KMS-11 (cell line): ENCODE results near the gene CHCHD6.

Source experiments
- H2AFZ ChIP-seq: fragments of 200-600 bp; sonication (generic); 2 replicates; pipeline ENCODE4 v1.6.1; 2016; ENCODE audit warnings: antibody characterized with exemption, mixed run types, low read depth
- H3K27ac ChIP-seq: fragments of 200-600 bp; sonication (generic); 2 replicates; pipeline ENCODE4 v1.6.1; 2016; ENCODE audit warnings: mild to moderate bottlenecking, mixed run types
- H3K27me3 ChIP-seq: fragments of 200-600 bp; sonication (generic); 2 replicates; pipeline ENCODE4 v1.6.1; 2017; ENCODE audit warnings: mild to moderate bottlenecking, low read depth, mixed run types, moderate library complexity; ENCODE audit not compliant: insufficient read depth
- H3K36me3 ChIP-seq: fragments of 200-600 bp; sonication (generic); 2 replicates; pipeline ENCODE4 v1.6.1; 2017; ENCODE audit warnings: mild to moderate bottlenecking, mixed run types; ENCODE audit not compliant: insufficient read depth
- H3K4me1 ChIP-seq: fragments of 200-600 bp; sonication (generic); 2 replicates; pipeline ENCODE4 v1.6.1; 2016; ENCODE audit warnings: mild to moderate bottlenecking, low read depth, mixed run types; ENCODE audit not compliant: poor library complexity, severe bottlenecking
- H3K4me2 ChIP-seq: fragments of 200-600 bp; sonication (generic); 2 replicates; pipeline ENCODE4 v1.7.0; 2016; ENCODE audit warnings: mild to moderate bottlenecking, mixed run types
- H3K4me3 ChIP-seq: fragments of 200-600 bp; sonication (generic); IDR thresholded peaks from 2 replicates; pipeline ENCODE4 v1.6.1; 2017; ENCODE audit warnings: low read depth, low read length, mixed read lengths; ENCODE audit not compliant: insufficient read depth
- H3K79me2 ChIP-seq: fragments of 200-600 bp; sonication (generic); 2 replicates; pipeline ENCODE4 v1.6.1; 2016; ENCODE audit warnings: low read depth, mixed run types; ENCODE audit not compliant: insufficient read depth
- H3K9ac ChIP-seq: fragments of 200-600 bp; sonication (generic); 2 replicates; pipeline ENCODE4 v1.6.1; 2016; ENCODE audit warnings: mild to moderate bottlenecking, mixed run types
- H4K20me1 ChIP-seq: fragments of 200-600 bp; sonication (generic); 2 replicates; pipeline ENCODE4 v1.6.1; 2016; ENCODE audit warnings: mild to moderate bottlenecking, mixed run types; ENCODE audit not compliant: insufficient read depth
- TF ChIP-seq, protein P1 (sequence below): fragments of 200-600 bp; sonication (generic); conservative IDR thresholded peaks from 2 replicates; pipeline ENCODE4 v1.6.1; 2017; ENCODE audit warnings: low read depth, mild to moderate bottlenecking, antibody characterized with exemption, low read length, moderate library complexity, mixed read lengths

CHCHD6 gene

DNA sequence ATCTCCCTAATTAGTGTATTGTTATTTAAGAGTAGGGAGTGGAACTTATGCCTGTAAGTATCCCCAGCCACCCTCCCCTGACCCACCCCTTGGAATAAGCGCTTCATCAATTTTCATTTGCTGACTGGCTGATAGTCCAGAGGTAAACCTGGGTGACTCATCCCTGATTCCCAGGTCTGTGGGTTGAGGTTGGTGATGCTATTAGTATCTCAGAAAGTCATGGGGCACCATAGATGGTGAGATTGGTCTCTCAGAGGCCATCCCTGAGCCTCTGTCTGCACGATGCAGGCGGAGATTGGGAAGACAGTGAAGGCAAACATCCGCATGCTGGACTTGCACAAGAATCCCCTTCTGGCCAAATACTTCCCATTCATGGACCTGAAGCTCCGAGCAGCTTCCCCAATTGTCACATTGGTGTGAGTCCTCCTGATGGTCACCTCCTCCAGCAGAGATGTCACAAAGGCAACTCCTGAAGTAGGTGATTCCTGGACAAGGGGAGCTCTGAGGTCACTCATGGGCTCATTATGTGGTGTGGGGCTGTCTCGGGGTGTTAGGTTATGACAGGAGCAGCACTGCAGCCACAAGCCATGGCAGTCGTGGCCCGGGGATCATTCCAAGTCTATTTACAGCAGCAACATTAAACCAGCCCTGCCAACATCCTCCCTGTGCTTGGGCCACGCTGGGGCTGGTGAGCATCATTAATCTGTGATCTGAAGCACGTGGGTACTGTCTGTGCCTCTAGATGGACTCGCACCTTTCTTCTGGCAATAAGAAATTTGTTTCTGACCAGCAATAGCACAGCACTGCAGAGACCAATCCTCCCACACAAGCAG is 42.3 kb upstream of the CHCHD6 start:
- H4K20me1 ChIP-seq = no peaks in the 10 kb centered on the region
- TF ChIP-seq, protein P1, sequence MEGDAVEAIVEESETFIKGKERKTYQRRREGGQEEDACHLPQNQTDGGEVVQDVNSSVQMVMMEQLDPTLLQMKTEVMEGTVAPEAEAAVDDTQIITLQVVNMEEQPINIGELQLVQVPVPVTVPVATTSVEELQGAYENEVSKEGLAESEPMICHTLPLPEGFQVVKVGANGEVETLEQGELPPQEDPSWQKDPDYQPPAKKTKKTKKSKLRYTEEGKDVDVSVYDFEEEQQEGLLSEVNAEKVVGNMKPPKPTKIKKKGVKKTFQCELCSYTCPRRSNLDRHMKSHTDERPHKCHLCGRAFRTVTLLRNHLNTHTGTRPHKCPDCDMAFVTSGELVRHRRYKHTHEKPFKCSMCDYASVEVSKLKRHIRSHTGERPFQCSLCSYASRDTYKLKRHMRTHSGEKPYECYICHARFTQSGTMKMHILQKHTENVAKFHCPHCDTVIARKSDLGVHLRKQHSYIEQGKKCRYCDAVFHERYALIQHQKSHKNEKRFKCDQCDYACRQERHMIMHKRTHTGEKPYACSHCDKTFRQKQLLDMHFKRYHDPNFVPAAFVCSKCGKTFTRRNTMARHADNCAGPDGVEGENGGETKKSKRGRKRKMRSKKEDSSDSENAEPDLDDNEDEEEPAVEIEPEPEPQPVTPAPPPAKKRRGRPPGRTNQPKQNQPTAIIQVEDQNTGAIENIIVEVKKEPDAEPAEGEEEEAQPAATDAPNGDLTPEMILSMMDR = no peak
- H3K27me3 ChIP-seq = no peaks in the 10 kb centered on the region
- no peak overlapping the region for H3K27ac ChIP-seq
- no peaks in the 10 kb centered on the region for H3K36me3 ChIP-seq
- no peak overlapping the region for H2AFZ ChIP-seq
- no peak overlapping the region for H3K9ac ChIP-seq
- H3K4me1 ChIP-seq = no peaks in the 10 kb centered on the region
- H3K4me3 ChIP-seq = no peak overlapping the region
- H3K79me2 ChIP-seq = no peaks in the 10 kb centered on the region
- no peak overlapping the region for H3K4me2 ChIP-seq

DNA sequence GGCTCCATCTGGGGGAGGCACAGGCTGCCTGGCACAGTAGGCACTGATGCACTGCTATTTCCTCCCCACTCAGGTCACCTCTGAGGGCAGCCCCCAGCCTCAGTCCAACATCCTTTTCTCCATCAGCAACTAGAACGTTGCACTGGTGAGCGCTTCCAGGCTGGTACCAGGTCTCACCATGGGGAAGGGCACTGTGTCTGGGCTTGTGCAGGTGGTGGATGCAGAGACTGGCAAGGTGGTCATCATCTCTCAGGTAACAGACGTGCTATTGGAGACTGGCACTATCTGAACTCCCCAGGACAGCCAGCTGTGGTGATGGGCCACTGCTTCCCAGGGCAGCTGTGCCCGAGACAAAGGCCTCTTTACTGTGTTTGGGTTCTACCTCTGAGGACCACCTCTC is 40.8 kb upstream of the CHCHD6 start:
- H3K4me1 ChIP-seq = no peaks in the 10 kb centered on the region
- no peak overlapping the region for H3K4me2 ChIP-seq
- H2AFZ ChIP-seq = no peak overlapping the region
- no peaks in the 10 kb centered on the region for H3K36me3 ChIP-seq
- no peaks in the 10 kb centered on the region for H3K79me2 ChIP-seq
- H3K27me3 ChIP-seq = no peaks in the 10 kb centered on the region
- no peak overlapping the region for H3K4me3 ChIP-seq
- no peak overlapping the region for H3K27ac ChIP-seq
- TF ChIP-seq, protein P1 = no peak
- H3K9ac ChIP-seq = no peak overlapping the region
- H4K20me1 ChIP-seq = no peaks in the 10 kb centered on the region

DNA sequence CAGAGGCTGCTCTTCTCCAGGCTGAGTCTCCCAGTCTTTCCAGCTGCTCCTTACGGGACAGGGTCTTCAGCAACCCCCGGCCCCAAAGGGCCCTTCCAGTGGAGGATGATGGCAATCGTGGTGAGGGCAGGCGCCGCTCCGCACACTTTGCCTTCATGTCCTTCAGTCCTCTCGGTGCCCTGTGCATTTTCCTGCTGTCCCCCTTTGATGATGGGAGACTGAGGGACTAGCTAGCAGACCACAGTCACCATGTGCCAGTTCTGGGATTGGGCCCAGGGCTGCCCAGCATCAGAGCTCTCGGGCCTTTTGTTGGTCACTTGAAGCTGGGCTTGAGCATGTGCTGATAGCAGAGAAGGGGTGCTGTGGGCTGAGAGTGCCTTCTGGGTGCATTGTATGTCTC is 40.3 kb upstream of the CHCHD6 start:
- no peak overlapping the region for H3K9ac ChIP-seq
- H3K27ac ChIP-seq = no peak overlapping the region
- H3K4me2 ChIP-seq = no peak overlapping the region
- H3K36me3 ChIP-seq = no peaks in the 10 kb centered on the region
- H3K27me3 ChIP-seq = no peaks in the 10 kb centered on the region
- H3K4me3 ChIP-seq = no peak overlapping the region
- no peaks in the 10 kb centered on the region for H3K4me1 ChIP-seq
- H4K20me1 ChIP-seq = no peaks in the 10 kb centered on the region
- TF ChIP-seq, protein P1 = no peak
- no peaks in the 10 kb centered on the region for H3K79me2 ChIP-seq
- H2AFZ ChIP-seq = no peak overlapping the region

DNA sequence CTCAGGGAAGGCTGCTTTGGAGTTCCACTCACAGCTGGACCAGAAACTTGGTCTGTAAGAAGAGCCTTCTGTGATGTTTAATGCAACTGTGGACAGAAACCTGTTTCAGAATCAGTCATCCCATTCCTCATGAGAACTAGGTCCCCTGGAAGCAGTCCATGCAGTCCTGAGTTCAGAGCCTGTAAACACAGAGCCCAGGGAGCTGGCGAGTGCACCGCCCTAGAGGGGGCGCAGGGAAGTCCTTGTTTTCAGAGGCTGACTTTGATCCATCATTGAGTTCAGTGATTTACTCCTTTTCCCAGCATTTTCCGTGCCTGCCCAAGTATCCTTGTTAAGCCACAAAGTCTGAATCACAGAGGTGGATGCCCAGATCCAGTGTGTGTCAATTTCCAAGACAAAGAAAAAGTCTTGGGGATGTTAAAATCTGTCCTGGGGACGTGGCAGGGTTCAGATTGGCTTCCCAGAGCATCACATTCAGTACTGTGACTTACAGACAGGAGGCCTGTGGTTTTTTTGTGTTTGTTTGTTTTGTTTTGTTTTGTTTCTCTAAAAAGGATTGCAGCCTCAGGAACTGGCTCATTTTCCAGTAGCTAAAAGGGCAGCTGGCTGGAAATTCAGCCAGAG is 39.3 kb upstream of the CHCHD6 start:
- no peaks in the 10 kb centered on the region for H4K20me1 ChIP-seq
- no peak overlapping the region for H3K4me2 ChIP-seq
- no peak overlapping the region for H3K4me3 ChIP-seq
- no peaks in the 10 kb centered on the region for H3K4me1 ChIP-seq
- H3K79me2 ChIP-seq = no peaks in the 10 kb centered on the region
- no peaks in the 10 kb centered on the region for H3K27me3 ChIP-seq
- no peaks in the 10 kb centered on the region for H3K36me3 ChIP-seq
- H3K9ac ChIP-seq = no peak overlapping the region
- TF ChIP-seq, protein P1 = no peak
- no peak overlapping the region for H2AFZ ChIP-seq
- no peak overlapping the region for H3K27ac ChIP-seq
